ENCODE measurements around the gene DGLUCY. TPM values are rescaled to one million over a fixed set of nuclear protein-coding genes. Genes with fewer than 3 reads are reported as not detected.
"Not testable (repeated sequence)": the region's sequence is repeated elsewhere in the genome, so short reads cannot be mapped to it uniquely, and the experiment has no call there.

DGLUCY gene
- total and polyA plus RNA-seq, 2 donors (not counting 1 experiment from before 2014, with no cell fraction given) = 91.5 to 103 TPM

- H3K9ac ChIP-seq (ENCODE audit: low read length); DNase-seq; ATAC-seq (ENCODE audit: low read depth); H3K27ac ChIP-seq (ENCODE audit: low read length in 2 of 2); H3K9me3 ChIP-seq (ENCODE audit: control extremely low read depth in 1 of 3, control insufficient read depth in 2 of 3, insufficient read depth in 1 of 3, low read length in 2 of 3); H4K20me1 ChIP-seq (ENCODE audit: control insufficient read depth, insufficient read depth, low read length, poor library complexity, severe bottlenecking); H3K4me1 Mint-ChIP-seq; H3K4me3 Mint-ChIP-seq; POLR2A ChIA-PET; intact Hi-C loops (cut with micrococcal nuclease); H3K9me3 Mint-ChIP-seq (ENCODE audit: insufficient read depth); H3K27me3 ChIP-seq (replicated peaks in 1 of 4; ENCODE audit: control extremely low read depth in 1 of 4, control insufficient read depth in 3 of 4, insufficient read depth in 4 of 4, low read length in 3 of 4); H3K4me1 ChIP-seq (ENCODE audit: control insufficient read depth in 2 of 2, insufficient read depth in 2 of 2, low read length in 2 of 2); H3K4me3 ChIP-seq (ENCODE audit: control extremely low read depth in 1 of 5, extremely low read depth in 1 of 5, insufficient read depth in 1 of 5, low read depth in 2 of 5, low read length in 4 of 5); H3K79me2 ChIP-seq (ENCODE audit: control insufficient read depth, insufficient read depth, low read length); H3K27me3 Mint-ChIP-seq; H3K4me2 ChIP-seq (replicated peaks; ENCODE audit: low read depth, low read length, poor library complexity, severe bottlenecking); H2AFZ ChIP-seq (ENCODE audit: insufficient read depth, low read depth, low read length, poor library complexity, severe bottlenecking); H3K27ac Mint-ChIP-seq: not testable (repeated sequence)
- CTCF ChIA-PET = interaction anchor here (0.6 kb wide), 1 partner anchor 270 kb away, joined by 3 read pairs; no protein-coding TSS in a partner anchor
- no CpG with 5 or more reads among the region's 3 CpGs for WGBS (ENCODE audit: insufficient coverage)
- peaks cover 0 to 49% of the 10 kb centered on the region in 2 experiments for H3K36me3 ChIP-seq (replicated peaks in 1 of 2; ENCODE audit: control extremely low read depth in 1 of 2, control insufficient read depth in 1 of 2, extremely low read depth in 1 of 2, insufficient read depth in 2 of 2, low read length in 1 of 2)
These were observed 68.9 kb downstream of the DGLUCY start for GRCh38 chr14:91182753-91183152.

DNA sequence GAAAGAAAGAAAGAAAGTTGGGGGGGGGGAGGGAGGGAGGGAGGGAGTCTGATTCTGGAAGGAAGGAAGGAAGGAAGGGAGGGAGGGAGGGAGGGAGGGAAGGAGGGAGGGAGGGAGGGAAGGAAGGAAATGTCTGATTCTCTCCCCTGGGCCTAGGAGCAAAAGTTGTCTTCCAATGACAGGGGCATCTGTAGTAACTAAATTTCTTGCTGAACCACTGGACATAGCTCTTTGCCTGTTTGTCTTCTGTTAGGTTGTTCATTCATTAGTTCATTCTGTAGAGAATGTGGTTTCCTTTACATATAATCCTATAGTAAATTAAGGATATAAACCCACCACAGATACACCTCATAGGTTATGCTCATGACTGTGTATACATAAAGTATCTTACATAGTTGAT is 70.7 kb downstream of the DGLUCY start:
- DNase-seq = no peak
- CTCF ChIA-PET = interaction anchor here (1.0 to 1.5 kb wide), 2 partner anchors 16 to 281 kb away, joined by 3 read pairs; no protein-coding TSS in a partner anchor
- no peak overlapping the region for H3K27ac ChIP-seq (ENCODE audit: low read length in 2 of 2)
- H3K79me2 ChIP-seq (ENCODE audit: control insufficient read depth, insufficient read depth, low read length) = no peaks in the 10 kb centered on the region
- no peak for TF ChIP-seq EZH2 (IDR thresholded peaks at IDR 0.05; ENCODE audit: borderline replicate concordance, insufficient read depth, low read depth, low read length, poor library complexity, severe bottlenecking)
- TF ChIP-seq, protein P1, sequence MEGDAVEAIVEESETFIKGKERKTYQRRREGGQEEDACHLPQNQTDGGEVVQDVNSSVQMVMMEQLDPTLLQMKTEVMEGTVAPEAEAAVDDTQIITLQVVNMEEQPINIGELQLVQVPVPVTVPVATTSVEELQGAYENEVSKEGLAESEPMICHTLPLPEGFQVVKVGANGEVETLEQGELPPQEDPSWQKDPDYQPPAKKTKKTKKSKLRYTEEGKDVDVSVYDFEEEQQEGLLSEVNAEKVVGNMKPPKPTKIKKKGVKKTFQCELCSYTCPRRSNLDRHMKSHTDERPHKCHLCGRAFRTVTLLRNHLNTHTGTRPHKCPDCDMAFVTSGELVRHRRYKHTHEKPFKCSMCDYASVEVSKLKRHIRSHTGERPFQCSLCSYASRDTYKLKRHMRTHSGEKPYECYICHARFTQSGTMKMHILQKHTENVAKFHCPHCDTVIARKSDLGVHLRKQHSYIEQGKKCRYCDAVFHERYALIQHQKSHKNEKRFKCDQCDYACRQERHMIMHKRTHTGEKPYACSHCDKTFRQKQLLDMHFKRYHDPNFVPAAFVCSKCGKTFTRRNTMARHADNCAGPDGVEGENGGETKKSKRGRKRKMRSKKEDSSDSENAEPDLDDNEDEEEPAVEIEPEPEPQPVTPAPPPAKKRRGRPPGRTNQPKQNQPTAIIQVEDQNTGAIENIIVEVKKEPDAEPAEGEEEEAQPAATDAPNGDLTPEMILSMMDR (IDR thresholded peaks at IDR 0.05) = no peak
- H3K4me2 ChIP-seq (replicated peaks; ENCODE audit: low read depth, low read length, poor library complexity, severe bottlenecking) = no peak overlapping the region
- H3K36me3 ChIP-seq (replicated peaks in 1 of 2; ENCODE audit: control extremely low read depth in 1 of 2, control insufficient read depth in 1 of 2, extremely low read depth in 1 of 2, insufficient read depth in 2 of 2, low read length in 1 of 2) = peaks cover 0 to 63% of the 10 kb centered on the region in 2 experiments
- H3K27me3 ChIP-seq (replicated peaks in 1 of 4; ENCODE audit: control extremely low read depth in 1 of 4, control insufficient read depth in 3 of 4, insufficient read depth in 4 of 4, low read length in 3 of 4) = no peaks in the 10 kb centered on the region
- no peaks in the 10 kb centered on the region for H4K20me1 ChIP-seq (ENCODE audit: control insufficient read depth, insufficient read depth, low read length, poor library complexity, severe bottlenecking)
- POLR2A ChIA-PET = interaction anchor here (1.2 kb wide), 1 partner anchor 124 kb away, joined by 7 read pairs; the partner anchor contains the start of gene RPS6KA5
- H3K4me3 ChIP-seq (ENCODE audit: control extremely low read depth in 1 of 5, extremely low read depth in 1 of 5, insufficient read depth in 1 of 5, low read depth in 2 of 5, low read length in 4 of 5) = no peak overlapping the region
- no peaks in the 10 kb centered on the region for H3K9me3 ChIP-seq (ENCODE audit: control extremely low read depth in 1 of 3, control insufficient read depth in 2 of 3, insufficient read depth in 1 of 3, low read length in 2 of 3)
- ATAC-seq (ENCODE audit: low read depth) = no peak
- H2AFZ ChIP-seq (ENCODE audit: insufficient read depth, low read depth, low read length, poor library complexity, severe bottlenecking) = no peak overlapping the region
- no peak overlapping the region for H3K4me3 Mint-ChIP-seq
- no peaks in the 10 kb centered on the region for H3K27me3 Mint-ChIP-seq
- intact Hi-C loops (cut with micrococcal nuclease) = no loop called here
- H3K27ac Mint-ChIP-seq = no peak overlapping the region
- H3K4me1 ChIP-seq (ENCODE audit: control insufficient read depth in 2 of 2, insufficient read depth in 2 of 2, low read length in 2 of 2) = no peaks in the 10 kb centered on the region
- no peak overlapping the region for H3K9ac ChIP-seq (ENCODE audit: low read length)
- no peaks in the 10 kb centered on the region for H3K4me1 Mint-ChIP-seq
- H3K9me3 Mint-ChIP-seq (ENCODE audit: insufficient read depth) = no peaks in the 10 kb centered on the region
